ENCODE results near the gene BRPF1.

BRPF1 gene, protein sequence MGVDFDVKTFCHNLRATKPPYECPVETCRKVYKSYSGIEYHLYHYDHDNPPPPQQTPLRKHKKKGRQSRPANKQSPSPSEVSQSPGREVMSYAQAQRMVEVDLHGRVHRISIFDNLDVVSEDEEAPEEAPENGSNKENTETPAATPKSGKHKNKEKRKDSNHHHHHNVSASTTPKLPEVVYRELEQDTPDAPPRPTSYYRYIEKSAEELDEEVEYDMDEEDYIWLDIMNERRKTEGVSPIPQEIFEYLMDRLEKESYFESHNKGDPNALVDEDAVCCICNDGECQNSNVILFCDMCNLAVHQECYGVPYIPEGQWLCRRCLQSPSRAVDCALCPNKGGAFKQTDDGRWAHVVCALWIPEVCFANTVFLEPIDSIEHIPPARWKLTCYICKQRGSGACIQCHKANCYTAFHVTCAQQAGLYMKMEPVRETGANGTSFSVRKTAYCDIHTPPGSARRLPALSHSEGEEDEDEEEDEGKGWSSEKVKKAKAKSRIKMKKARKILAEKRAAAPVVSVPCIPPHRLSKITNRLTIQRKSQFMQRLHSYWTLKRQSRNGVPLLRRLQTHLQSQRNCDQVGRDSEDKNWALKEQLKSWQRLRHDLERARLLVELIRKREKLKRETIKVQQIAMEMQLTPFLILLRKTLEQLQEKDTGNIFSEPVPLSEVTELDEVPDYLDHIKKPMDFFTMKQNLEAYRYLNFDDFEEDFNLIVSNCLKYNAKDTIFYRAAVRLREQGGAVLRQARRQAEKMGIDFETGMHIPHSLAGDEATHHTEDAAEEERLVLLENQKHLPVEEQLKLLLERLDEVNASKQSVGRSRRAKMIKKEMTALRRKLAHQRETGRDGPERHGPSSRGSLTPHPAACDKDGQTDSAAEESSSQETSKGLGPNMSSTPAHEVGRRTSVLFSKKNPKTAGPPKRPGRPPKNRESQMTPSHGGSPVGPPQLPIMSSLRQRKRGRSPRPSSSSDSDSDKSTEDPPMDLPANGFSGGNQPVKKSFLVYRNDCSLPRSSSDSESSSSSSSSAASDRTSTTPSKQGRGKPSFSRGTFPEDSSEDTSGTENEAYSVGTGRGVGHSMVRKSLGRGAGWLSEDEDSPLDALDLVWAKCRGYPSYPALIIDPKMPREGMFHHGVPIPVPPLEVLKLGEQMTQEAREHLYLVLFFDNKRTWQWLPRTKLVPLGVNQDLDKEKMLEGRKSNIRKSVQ (N-terminal part only)

DNA sequence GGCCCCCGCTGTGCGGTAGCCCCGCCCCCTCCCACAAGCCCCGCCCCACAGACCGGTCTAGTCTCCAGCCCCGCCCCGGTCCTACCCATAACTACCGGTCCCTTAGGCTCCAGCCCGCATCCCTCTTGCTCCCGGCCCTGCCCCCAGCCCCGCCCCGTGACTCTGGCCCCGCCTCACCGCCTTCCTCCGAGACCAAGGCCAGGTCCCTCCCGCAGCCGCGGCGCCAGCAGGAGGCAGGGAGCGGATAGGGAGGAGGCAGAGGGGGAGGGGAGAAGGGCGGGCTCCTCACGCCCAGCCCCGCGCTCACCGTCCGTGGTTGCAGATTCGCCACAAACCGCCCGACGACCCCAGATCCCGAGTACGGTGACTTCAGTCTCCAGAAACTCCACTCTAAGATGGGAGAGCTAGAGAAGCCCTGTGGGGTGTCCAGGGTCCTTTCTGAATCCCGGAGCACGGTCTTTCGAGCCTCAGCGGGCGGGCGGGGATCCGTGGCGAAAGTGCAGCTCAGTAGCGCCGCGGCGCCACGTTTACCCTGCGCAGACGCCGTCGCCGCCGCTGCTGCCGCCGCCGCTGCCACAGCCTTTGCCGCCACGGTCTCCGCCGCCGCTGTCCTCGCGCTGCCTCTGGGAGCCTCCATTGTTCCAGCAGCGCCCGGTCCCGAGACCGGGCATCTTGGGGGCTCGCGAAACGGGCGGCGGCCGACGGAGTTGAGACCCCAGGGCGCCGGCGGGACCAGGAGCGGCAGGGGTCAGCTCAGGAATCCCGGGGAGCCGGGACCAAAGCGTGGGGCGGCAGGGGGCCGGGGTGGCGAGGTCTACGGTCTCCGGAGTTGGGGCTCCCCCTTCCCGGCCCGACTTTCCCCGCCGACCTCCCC, at the start of gene BRPF1:
Gene BRPF1, plus strand, starts transcription at position 530 of the 874 bp plus-strand sequence. CDS start 2,406 bp downstream, outside the sequence.
- peak; percentile 100 for DNase-seq

DNA sequence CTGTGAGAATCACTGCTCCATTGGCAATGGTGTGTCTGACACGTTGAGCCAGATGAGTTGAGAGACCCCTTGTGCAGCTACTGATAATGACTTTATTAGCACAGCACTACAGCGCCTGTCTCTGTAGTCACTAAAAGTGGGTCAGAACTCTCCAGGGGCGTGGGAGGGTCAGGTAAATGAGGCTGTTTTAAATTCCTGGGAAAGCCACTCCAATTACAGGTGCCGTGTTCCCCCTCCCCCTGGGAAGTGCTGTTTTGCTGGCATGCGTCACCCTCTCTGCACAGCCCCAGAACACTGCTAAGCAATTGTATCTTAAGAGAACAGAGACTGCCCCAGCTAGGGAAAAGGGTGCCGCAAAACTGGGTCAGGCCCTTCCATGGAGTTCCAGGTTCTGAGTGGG, 49.4 kb upstream of the BRPF1 start:
- DNase-seq = no peak

DNA sequence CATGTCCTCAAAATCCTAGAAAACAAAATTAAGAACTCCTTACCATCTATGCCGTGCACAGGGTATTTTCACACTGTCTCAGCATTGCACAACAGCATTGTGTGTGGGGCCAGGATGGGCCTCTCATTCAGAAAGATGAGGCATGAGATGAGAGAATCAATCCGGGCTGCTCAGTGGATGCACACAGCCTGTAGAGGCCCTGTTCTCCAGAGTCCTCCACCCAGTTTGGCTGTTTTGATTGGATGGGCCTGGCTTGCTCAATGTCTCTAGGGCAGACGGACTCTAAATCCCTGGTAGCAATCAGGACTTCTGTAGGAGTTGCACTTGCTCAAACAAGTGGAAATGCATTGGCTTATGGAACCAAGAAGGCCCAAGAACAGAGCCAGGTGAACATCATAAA, 48.1 kb upstream of the BRPF1 start:
- no peak for DNase-seq

DNA sequence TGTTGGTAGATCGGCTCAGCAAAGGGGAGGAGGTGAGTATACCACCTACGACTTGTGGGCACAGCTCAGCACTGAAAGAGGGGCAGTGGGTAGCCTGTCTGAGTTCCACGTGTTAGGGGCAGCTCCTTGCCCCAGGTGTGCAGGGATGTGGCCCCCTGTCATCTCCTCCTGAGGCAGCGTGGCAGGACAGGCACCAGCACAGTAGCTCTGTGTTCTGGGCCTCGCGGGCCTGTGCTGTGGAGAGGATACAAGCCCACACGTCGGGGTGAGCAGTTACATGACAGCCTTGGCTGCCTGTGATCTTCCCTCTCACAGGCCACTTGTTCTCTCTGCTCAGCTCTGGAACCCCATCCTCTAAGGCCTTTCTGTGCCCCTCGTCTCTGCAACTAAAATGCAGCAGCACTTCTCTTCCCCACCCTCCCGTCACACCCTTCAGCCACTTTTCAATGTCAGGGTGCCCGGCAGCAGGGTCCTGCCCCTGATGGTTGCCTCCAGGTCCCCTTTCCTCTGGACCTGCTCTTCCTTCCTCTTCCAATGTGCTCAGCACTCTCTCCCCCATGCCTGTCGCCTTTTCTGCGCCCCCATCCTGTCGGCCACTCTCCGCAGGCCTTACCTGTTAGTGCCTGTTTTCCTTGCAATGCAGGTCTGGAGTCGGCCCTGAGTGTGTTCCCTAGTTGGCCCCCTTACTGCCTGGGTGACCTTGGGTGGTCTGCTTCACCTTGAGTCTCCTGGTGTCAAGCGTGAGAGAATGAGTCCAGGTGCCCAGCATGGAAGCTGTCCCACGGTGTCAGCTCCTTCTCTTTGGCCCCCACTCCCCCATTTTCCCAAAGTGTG, 46.1 kb upstream of the BRPF1 start:
- DNase-seq = no peak

DNA sequence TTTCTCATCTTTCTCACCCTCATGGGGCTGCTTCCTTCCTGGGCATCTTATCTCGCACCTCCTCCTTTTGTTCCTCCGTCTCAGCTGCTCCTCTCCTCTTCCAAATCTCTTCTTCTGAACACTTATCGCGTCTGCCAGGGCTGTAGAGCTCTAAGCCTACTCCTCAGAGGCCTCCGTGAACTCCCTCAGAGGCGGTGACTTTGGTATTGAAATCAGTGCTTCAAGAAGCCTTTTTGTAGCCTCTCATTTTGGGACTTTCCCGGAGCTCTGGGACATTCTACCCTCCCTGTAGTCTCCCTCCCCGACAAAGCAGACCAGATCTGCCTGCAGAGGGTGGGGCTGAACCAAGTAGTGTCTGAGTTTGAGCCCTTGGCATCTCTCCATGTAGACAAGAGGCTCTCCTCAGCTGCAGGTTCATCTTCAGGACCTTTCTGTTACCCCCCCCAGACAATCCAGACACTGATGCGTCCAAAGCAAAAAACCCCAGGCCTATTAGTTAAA, 45.4 kb upstream of the BRPF1 start:
- DNase-seq = no peak

DNA sequence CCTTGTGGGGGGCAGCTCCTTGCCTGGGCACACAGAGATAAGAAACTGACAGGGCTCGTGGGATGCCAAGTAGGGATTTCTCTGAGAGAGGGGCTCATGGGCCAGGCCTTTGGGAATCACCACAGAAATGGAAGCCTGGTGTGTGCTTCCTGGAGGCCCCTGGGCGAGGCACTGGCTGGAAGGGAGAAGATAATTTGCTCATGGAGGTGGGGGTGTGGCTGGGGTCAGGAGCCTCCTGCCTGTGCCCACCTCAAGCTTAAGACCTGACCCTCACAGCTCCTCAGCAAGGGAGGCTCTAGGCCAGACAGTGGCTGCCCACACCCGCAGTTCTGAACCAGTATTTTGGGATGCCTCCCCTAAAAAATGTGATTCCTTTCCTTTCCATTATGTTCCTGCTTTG, 44.8 kb upstream of the BRPF1 start:
- no peak for DNase-seq

DNA sequence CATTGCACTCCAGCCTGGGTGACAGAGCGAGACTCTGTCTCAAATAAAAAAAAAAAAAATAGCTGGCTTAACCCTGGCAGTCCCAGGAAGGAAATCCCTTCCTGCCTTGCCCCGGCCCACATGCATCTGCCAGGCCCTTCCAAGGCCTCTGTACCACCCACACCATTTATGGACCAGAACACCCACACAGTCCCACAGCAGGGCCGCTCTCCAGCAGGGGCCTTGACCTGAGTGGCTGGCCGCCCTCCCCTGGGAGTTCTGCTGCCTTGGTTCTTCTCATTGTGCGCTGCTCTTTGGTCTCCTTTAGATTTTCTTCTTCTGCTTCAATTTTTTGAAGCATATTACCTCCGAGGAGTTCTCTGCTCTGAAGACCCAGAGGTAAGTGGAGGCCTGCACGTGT, 44.0 kb upstream of the BRPF1 start:
- no peak for DNase-seq

DNA sequence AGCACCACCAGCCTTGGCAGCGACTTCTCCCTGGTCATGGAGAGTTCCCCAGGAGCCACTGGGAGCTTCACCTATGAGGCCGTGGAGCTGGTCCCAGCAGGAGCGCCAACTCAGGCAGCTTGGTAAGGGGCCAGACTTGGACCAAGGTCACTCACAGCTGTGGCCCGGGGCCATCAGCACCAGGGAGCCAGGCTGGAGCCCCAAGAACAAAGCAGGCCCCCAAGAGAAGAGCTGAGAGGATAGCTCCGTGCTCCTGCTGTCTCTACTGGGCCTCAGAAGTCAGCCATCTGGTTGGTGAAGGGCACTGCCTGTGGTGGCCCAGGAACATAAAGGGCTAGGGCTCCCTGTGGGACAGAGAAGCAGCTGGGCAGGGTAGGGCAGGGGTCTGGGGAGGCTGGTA, 42.6 kb upstream of the BRPF1 start:
- no peak for DNase-seq

DNA sequence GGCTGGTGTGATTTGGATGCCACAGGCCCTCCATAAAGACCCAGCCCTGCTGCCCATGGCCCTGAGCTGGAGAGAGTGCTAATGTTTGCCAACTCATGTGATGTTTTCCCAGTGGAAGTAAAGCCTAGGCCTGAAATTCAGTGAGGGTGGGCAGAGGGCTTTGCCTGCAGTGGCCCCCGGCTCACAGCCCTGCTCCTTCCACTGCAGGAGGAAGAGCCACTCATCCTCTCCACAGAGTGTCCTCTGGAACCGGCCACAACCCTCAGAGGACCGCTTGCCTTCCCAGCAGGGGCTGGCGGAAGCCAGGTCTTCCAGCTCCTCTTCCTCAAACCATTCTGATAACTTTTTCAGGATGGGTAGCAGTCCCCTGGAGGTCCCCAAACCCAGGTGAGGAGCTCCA, 41.8 kb upstream of the BRPF1 start:
- no peak for DNase-seq

DNA sequence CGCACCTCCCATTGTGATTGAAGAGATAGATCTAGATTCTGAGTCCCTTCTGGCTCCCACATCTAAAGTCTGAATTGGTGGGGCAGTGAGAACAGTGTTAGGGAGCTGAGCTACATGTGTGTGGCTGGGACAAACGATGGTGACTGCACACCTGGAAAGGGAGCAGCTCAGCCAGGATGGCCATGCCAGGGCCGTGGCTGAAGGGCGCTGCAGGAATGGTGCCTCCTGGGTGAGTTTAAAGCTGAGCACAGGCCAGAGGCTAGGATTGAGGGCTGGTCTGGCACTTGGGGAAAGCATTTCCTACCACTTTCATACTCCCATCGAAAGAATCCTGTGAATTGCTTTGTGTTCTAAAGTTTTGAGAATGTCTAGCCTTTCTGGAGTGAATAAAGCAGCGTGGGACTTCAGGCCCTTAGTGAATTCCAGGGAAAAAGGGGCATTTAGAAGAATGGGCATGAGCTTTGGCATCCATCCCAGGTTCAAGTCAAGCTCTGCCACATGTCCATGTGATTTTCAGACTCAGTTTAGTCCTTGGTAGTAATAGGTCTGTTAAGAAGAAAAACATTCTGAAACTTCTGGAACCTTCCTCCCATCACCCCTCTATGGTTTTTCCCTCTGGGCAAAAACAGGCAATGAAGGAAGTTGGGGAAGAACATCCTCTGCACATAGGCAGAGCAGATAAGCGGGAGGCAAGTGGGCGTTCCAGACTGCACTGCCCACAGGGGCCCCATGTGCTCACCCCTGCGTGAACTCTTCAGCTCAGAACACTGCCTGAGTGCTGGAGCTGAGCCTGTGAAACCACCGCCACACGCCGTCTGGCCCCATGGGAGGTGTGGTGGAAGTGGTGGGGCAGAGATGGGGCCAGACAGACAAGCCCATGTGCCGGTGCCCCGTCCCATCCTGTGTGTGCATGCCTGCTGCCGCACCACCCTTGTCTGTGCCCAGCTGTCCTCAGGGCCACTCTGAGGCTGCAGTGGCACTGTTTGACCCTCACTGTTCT, 40.8 kb upstream of the BRPF1 start:
- DNase-seq = peak; percentile 23

DNA sequence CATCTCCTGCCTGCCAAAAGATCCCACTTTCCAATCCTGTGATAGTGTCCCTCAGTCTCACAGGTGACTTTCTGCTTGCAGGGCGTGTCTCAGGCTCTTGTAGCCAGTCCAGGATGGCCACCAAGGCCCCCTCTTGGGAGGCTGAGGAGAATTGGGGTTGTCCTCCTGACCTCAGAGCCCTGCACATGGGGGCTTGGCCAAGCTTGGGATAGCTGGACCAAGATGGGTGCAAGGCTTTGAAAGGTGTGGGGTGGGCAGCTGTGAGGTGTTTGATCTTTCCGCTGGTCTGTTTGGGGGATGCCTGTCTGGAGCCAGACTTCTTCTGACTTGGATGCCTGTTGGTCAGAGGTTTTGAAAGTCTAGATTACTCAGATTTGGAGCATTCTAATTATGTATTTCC, 39.9 kb upstream of the BRPF1 start:
- no peak for DNase-seq

DNA sequence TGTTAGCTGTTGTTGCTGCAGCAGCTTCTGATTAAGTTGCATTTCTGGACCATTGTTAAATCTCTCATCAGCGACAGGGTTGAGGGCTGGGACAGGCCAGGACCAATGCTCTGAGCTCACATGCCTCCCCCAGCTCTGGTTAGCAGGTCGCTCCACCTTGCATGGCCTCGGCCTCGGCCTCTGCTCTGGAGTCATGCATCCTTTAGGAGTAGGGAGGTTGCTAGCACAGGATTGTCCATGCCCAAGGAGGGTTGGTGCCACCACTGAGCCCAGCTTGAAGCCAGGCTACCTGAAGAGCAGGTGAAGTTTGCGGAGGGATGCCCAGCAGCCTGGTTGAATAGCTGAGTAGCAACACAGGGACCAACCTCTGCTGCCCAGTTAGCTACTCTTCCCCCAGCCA, 39.1 kb upstream of the BRPF1 start:
- no peak for DNase-seq

DNA sequence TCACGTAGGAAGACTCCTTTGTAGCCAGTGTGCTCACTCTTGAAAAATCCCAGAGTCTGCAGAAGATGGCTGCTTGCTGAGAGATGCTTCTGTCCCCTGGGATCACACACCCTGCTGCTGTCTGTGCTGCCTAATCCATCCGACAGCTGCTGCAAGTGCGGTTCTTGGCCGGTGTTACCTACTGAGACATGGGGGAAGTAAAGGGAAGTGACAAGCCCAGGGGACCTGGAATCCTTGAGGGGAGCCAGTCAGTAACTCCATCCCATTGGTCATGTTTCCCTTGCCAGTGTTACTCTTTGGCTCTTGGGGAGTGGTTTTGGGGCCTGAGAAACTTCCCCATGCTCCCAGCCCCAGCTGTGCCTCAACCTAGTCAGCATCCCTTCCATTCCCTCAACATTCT, 36.2 kb upstream of the BRPF1 start:
- DNase-seq = no peak

DNA sequence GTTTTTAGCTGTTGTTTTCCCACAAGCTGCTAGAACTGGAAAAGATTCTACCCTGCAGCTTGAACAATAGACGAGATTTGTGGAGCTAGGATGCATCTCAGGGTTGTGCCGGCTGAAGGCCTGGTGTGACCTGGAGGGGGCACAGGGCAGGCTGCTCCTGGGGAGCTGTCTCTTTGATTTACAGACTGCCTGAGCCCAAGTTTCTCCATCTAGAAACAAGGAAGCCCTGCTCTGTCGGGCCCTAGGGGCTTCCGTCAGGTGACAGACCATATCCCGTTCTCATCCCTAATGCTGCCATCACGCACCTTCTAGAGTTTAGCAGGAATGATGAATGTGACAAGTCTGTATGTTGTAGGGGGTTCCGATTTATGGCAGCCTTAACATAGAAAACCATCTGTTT, 35.8 kb upstream of the BRPF1 start:
- no peak for DNase-seq

DNA sequence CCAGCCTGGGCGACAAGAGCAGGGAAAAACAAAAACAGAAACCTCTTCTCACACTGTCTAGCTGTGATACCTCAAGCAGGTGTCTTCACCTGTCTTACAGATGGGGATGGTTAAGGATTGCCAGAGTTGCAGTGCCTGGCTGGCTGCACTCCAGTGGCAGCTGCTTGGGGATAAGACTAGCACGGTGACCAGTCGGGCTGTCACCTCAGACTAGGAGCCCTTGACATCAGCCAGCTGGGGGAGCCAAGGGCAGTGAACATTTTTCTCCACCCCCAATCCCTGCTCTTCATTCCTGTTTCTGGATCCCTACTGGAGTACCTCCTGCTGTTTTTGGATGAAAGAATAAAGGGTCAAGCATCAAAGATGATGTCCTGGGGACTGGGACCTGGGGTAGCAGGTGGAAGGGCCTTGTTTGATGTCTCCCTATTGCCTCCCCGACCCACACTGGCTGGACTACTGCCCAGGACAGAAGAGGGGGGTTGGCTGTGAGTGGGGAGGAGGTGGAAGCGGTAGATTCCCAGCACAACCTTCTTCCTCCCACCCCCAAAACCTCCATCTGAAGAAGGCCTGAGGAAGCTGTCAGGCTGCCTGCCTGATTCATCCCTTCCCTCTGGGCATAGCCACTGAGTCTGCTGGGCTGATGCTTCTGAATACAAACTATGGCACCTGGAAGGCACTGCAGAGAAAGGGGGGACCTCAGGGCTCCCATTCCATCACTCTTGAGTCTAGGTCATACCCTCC, 34.9 kb upstream of the BRPF1 start:
- no peak for DNase-seq

DNA sequence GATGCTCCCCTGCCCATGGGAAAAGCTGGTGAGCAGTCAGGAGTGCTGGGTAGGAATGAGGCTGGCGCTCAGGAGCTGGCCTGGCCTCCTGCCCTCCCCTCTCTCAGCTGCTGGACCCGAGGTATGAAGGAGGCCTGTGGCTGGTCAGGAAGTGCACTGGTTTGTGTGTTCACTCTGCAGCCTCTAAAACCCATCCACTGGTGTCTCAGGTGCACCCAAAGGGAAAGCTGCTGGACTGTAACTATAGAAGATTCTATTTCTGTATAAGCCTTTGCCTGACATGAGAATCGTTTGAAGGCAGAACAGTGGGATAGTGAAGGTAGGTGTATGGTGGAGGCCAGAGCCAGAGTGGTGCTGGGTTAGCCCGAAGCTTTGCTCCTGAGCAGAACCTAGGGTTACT, 33.6 kb upstream of the BRPF1 start:
- no peak for DNase-seq

DNA sequence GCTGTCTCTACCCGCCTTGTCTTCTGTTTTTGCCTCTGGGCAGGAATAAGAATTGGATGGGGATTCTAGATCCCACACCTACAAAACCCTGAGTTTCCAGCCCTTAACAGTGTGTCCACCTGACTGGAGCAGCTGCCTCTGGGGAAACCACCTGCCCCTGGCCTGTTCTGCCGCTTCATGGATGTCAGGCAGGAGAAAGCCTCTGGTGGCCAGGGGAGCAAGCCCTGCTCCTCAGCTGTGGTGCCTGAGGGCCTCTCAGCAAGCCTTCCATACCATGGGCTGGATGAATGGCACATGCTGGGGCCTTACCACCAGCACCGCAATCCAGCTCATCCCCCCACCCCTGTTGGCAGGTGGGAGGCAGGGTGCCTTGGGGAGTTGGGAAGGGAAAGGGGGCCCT, 33.2 kb upstream of the BRPF1 start:
- DNase-seq = no peak

DNA sequence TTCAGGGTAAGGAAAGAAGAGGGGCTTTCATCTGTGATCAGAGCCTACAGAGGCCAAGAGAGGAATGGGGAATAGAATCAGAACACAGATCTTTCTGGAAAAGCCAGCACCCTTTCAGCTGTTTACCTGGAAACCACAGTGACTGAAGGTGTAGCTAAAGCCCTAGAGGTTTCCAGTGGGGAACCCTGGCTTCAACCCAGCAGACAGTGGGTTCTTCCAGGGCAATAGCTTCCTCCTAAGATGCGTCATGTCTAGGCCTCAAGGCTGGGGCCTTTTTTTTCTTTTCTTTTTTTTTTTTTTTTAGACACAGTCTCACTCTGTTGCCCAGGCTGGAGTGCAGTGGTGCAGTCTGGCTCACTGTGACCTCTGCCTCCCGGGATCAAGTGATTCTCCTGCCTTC, 31.0 kb upstream of the BRPF1 start:
- DNase-seq = no peak

DNA sequence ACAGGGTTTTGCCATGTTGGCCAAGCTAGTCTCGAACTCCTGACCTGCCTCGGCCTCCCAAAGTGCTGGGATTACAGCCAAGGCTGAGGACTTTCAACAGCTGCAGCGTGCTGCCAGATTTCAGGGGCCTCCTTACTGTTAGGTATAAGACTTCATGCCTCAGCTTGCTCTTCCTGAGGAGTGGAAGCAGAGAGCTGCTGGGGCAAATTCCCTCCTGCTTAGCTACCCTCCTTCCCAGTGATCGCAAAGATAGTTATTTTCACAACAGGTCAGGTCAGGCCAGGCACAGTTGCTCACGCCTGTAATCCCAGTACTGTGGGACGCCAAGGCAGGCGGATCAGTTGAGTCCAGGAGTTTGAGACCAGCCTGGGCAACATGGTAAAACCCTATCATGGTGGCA, 30.5 kb upstream of the BRPF1 start:
- DNase-seq = no peak

Measured in CD4-positive, alpha-beta T cell treated with Interferon gamma for 1 hour (primary cell).